ENCODE results near the gene UGT1A8.

The UGT1A8 gene

DNA sequence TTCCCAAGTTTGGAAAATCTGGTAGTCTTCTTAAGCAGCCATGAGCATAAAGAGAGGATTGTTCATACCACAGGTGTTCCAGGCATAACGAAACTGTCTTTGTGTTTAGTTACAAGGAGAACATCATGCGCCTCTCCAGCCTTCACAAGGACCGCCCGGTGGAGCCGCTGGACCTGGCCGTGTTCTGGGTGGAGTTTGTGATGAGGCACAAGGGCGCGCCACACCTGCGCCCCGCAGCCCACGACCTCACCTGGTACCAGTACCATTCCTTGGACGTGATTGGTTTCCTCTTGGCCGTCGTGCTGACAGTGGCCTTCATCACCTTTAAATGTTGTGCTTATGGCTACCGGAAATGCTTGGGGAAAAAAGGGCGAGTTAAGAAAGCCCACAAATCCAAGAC is 154.7 kb downstream of the UGT1A8 start:
- DNase-seq: no peak

- DNase-seq: no peak
Measured at GRCh38 chr2:233772583-233772982, 155.2 kb downstream of the UGT1A8 start.

GRCh38 chr2:233773854-233774253 is 156.4 kb downstream of the UGT1A8 start:
- DNase-seq: no peak

- DNase-seq: no peak
Measured at GRCh38 chr2:233775414-233775813, 158.0 kb downstream of the UGT1A8 start.

DNA sequence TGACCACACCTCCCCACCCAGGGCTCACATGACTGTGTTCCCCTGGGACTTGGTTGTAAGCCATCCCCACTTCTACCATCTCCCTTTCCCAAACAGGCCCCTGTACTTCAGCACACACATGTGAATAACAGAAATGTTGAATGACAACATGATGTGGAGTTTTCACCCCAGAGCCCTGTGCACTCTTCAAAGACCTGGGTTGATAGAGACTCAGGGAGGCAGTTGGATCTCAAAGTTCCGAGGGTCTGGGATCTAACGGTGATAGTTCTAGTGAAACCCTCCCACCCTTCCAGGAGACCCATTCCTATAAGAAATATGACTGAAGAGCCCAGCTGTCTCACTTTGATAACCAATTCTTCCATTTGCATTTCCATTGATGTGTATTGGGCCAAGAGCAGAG is 160.6 kb downstream of the UGT1A8 start, which contains the start of gene MROH2A:
Gene MROH2A, plus strand, starts transcription at position 301 of the 400 bp plus-strand sequence. CDS start 1,029 bp downstream, outside the sequence.
- DNase-seq: no peak

DNA sequence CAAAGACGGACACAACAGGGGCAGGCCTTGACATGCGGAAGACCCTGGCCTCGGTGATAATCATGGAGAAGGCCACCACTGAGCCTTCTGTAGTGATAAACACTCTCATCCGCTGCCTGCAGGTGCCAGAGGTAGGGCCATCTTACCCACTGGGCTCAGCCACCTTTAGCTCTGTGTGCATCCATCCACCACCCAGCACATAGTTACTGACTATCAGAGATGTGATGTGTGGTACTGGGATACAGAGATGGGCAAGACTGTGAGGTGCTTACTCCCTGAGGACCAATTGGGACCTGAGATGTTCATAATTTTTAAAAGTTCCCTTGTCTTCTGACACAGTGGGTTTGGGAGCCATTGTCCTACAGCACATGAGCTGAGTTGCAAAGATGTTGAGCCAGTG is 162.3 kb downstream of the UGT1A8 start:
- no peak for DNase-seq

DNA sequence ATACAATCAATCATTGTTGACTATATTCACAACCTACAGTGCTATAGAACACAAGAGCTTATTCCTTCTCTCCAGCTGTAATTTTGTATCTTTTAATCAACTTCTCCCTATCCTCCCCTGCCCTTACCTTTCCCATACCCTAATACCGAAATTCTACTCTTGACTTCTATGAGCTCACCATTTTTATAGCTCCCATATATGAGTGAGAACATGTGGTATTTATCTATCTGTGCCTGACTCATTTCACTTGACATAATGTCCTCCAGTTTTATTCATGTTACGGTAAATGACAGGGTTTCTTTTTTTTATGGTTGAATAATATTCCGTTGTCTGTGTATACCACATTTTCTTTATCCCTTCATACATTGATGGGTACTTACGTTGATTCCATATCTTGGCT is 163.3 kb downstream of the UGT1A8 start:
- no peak for DNase-seq

DNA sequence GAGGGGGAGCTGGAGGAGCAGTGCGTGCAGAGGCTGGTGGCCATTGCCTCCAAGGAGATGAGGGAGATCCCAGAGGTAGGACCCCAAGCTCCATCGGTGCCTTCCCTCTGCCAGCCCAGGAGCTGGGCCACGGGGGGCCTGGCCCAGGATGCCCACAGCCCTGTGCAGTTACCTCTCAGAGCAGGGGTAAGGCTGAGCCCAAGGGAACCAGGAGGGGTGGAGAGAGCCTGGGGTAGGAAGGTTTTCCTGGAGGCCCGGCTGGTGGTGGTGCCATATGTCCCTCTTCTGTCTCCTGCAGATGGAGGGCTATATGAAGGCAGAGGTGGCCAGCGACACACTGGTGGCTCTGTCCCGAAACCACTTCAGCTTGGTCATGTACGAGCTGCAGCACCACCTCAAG is 172.1 kb downstream of the UGT1A8 start:
- no peak for DNase-seq

DNA sequence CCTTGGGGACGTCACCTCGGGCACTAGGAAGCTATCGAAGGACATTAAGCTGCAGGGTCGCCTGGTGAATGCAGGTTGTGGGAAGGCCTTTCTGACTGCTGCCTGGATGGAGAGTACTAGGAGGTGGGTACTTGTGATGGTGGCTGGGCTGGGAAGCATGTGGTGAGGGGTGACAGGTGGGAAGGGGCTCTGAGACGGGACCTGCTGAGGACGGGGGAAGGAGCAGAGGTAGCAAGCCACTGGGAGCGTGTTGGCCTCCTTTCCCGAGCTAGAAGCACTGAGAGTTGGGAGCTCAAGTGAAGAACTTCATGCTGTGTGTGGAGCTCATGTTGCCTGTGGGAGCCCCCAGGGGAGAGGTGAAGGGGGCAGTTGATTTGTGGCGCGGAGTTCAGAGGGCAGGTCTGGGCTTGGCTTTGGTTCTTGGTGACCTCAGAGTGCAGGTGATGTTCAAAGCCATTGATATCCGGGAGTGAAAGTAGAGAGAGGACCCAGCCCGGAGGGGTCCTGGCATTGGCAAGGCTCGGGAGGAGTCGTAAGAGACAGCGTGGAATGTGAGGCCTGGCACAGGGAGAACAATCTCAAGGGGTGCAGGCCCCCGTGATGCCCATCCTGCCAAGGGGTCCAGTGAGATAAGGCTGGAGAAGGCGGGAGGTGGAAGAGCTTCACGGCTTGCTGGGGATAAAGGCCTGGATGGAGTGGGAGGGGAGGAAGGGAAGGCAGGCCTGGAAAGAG is 173.9 kb downstream of the UGT1A8 start:
- no peak for DNase-seq

DNA sequence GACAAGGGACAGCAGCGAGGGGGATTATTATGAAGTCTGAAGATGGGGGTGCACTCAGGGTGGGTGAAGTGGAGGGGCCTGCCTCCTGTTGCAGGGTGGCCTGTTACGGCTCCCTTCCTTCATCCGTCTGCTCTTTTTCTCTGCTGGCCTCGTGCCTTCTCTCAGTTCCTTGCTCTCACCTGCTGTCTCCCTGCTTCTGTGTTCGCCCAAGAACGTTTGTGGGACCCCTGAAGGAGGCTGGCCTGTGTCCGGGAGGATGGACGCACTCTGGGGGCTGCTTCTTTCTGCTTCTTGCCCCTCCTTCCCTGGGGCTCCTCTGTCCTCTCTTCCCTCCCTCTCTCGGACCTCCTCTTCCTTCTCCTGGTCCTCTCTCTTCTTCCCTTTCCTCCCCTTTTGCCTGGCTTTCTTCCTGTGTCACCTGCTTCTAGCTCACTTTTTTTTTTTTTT is 174.5 kb downstream of the UGT1A8 start:
- no peak for DNase-seq

- no peak for DNase-seq
Measured at GRCh38 chr2:233792720-233793119, 175.3 kb downstream of the UGT1A8 start.

DNA sequence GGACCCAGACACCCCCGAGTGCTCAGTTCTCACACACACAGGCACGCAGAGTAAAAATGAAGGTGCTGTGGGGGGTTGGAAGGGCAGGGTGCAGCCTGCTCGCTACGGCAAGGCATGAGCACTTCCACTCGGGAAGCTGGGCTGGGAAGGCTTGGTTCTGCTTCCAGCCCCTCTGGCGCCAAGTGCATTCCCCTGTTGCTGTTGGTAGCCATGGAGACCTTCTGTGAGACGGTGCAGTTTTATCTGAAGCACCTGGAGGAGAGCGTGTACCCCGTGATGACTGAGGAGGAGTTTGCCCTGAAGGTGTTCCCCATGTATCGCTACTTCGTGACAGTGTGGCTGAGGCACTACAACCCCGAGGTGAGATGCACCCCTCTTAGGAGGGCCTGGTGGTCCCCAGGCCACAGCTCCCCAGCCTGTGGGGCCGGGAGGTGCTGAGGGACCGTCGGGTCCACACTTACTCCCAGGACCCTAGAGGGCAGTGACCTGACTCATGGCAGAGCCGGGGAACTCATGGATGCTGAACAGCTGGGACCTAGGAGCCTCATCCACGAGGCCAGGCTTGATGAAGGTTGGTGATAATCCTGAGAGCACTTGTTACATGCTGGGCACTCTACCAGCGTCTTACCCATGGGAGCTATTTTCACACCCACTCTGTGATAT is 176.2 kb downstream of the UGT1A8 start:
- DNase-seq: no peak

DNA sequence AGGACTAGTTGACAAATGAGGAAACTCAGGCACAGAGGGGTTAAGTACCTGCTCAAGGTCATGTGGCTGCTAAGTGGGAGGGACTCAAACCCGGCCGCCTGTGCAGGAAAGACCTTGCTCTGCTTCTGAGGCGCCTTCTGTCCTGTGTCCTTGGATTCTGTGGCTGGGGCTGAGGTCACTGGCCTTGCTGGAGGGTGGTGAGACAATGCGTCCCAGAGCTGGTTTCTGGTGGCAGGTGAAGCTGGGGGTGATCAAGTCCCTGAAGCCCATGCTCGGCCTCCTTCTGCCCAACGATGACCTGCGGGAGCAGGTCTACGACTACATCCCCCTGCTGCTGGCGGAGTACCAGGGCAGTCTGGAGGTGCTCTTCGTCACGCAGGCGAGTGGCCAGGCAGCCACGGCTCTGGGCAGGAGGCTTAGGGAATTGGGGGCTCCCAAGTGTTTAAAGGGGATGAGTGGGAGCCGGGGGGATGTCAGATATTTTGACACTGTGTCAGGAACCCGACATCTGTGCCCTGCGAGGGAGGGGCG is 176.8 kb downstream of the UGT1A8 start:
- no peak for DNase-seq

- no peak for DNase-seq
Measured at GRCh38 chr2:233795735-233796171, 178.3 kb downstream of the UGT1A8 start.

GRCh38 chr2:233796254-233796653 is 178.8 kb downstream of the UGT1A8 start:
- DNase-seq: no peak

DNA sequence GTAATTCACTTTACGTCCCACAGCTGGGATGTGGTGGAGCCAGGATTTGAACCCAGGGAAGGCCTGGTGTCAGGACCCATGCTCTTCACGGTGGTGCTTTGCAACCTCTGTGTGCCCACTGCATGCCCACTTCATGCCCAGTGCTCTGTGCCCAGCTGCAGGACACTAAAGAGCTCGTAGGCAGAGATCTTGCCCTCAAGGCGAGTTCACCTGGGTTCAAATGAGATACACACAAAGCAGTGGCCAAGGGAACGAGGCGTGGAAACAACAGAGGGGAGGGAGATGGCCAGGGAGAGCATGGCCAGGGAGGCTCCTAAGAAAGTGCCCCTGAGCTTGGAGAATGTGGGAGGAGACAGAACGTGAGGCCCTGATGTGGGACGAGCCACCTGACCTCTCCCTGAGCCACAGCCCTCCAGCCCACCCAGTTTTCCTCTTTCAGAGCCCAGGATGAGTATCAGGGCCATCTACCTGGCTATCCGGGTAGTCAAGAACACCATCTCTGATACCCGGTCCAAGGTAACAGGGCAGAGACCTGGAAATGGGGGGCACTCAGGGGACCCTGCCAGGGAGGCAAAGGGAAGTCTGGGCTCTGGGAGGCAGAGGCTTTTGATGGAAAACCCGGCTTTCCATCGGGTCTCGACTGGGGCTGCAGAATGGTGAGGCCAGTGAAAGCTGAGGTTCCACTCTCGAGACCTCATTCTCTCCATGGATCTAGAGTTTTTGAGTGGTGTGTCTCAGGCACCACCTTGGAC is 181.1 kb downstream of the UGT1A8 start:
- DNase-seq: no peak

- no peak for DNase-seq
Measured at GRCh38 chr2:233799087-233799665, 181.7 kb downstream of the UGT1A8 start.

DNA sequence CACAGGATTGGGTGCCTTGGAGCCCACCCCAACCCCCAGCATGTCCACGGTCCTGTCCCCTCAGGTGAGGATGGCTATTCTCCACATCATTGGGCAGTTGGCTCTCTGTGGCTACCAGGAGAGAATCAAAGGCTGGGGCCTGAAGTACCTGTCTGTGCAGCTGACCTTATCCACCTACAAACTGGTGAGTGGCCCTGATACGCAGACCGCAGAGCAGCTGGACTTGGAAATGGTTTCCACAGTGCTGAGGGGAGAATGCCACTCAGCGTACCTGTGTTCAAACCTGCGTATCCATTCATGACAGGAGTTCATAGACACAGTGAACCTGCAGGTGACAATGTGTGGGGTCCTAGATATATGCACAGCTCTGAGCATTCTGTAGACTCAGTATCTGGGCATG is 182.3 kb downstream of the UGT1A8 start:
- DNase-seq: no peak

DNA sequence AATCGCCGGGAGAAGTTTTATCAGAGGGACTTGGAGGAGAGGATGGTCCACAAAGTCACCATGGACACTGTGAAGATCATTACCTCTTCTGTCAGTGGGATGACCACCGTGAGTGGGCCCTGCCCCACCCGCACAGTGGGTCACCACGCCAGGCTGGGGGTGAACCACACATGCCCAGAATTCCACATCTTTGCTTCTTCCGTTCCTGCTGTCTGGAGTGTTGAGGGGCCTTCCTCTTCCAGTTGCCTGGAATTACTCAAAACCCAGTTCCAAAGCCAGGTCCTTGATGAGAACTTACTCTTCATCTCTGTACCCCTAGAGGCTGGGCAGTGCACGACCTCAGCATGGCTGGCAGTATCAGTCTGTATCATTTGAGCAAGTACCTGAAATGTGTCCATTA is 182.8 kb downstream of the UGT1A8 start:
- DNase-seq: no peak

DNA sequence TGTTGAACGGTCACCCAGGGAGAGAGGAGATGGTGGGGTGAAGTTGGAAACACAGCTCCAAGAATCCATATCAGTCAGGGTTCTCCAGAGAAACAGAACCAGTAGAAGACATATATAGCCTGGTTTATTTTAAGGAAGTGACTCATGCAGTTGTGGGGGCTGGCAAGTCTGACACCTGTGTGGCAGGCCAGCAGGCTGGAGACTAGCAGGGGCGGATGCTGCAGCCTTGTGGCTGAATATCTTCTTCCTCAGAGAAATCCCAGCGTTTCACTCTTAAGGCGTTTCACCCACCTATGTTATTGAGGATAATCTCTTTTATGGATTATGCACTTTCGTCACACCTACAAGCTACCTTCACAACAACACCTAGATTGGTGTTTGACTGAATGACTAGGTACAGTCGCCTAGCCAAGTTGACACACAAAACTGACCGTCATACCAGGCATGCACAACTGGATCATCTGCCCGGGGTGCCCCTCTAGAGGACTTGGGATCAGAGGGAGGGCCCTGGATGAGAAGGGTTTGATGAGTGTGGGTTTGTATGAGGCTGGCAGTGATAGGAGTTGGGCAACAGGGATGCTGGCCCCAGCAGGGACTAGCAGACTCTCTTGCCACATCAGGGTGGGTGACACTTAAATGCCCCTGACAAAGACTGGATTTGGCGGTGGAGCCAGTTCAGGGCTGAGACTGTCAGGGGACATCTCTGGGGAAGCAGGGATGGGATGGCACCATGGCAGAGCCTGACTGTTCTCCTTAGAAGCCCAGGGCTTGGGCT is 184.1 kb downstream of the UGT1A8 start:
- DNase-seq: no peak

- no peak for DNase-seq
Measured at GRCh38 chr2:233802132-233802815, 184.8 kb downstream of the UGT1A8 start.

Data from CD4-positive, alpha-beta T cell treated with Interleukin-4 for 4 hours (primary cell).